T follicular helper cell (primary cell): ENCODE data around the gene C11orf91.

Source experiments
- DNase-seq: peaks from one replicate; pipeline ENCODE4 v3.0.0-alpha.2; 2020; ENCODE audit warnings: low read depth

Gene C11orf91

GRCh38 chr11:33651555-33651954, 49.1 kb downstream of the C11orf91 start:
- DNase-seq, result no peak

GRCh38 chr11:33649944-33650343, 50.7 kb downstream of the C11orf91 start:
- DNase-seq, result no peak
